Measurements from ENCODE around the gene FAM149A. TPM values are rescaled to one million over a fixed set of nuclear protein-coding genes. Genes with fewer than 3 reads are reported as not detected.

The FAM149A gene
- total and polyA plus RNA-seq, 10 of the 15 experiments (the other 5 are each of a cell fraction or from before 2014, with no cell fraction given), result 0.38 to 1.9 (median 0.99) TPM

DNA sequence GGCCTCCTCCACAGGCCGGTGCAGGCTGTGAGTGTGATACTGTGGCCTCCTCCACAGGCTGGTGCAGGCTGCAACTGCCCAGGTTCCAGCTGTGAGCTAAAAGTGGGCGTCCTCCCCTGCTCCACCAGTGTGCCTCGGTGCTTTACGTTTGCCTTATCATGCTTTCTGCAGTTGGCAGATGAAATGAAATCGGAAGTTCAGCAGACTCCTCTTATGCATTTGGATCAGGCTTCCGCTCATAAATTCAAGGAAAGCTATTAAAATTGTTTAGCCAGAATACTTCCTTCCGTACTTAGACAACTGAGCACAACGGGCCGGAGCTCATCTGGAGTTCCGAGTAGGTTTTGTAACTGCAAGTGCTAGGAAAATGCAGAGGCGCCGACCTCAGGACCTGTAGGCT lies 98.9 kb downstream of the FAM149A start (continued):
- no peak for TF ChIP-seq CBX3 (IDR thresholded peaks at IDR 0.05; ENCODE audit: borderline replicate concordance, low read depth)
- TF ChIP-seq, protein P1, sequence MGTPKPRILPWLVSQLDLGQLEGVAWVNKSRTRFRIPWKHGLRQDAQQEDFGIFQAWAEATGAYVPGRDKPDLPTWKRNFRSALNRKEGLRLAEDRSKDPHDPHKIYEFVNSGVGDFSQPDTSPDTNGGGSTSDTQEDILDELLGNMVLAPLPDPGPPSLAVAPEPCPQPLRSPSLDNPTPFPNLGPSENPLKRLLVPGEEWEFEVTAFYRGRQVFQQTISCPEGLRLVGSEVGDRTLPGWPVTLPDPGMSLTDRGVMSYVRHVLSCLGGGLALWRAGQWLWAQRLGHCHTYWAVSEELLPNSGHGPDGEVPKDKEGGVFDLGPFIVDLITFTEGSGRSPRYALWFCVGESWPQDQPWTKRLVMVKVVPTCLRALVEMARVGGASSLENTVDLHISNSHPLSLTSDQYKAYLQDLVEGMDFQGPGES (IDR thresholded peaks at IDR 0.05), result no peak

DNA sequence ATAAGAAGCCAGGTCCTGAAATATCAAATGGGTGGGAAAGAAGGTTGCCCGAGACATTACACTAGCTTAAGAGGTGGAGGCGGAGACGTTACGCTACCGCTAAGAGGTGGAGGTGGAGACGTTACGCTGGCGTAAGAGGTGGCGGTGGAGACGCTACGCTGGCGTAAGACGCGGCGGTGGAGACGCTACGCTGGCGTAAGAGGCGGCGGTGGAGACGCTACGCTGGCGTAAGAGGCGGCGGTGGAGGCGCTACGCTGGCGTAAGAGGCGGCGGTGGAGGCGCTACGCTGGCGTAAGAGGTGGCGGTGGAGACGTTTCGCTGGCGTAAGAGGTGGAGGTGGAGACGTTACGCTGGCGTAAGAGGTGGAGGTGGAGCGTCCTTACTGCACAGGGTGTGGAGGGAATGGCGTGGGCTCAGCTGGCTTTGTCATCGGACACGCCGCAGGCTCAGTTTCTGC lies 99.6 kb downstream of the FAM149A start:
- Histone ChIP-seq H3K27me3 (replicated peaks in 1 of 2; ENCODE audit: control insufficient read depth in 2 of 2, insufficient read depth in 2 of 2, low read length in 1 of 2) (no peaks in the 10 kb centered on the region), H3K36me3 (ENCODE audit: control insufficient read depth in 2 of 2, insufficient read depth in 2 of 2, low read length in 1 of 2) (no peaks in the 10 kb centered on the region), H3K4me3 (no peak overlapping the region), H3K9ac (ENCODE audit: control insufficient read depth, insufficient read depth, low read length) (no peak overlapping the region), H3K9me3 (replicated peaks; ENCODE audit: control insufficient read depth, insufficient read depth, low read length) (no peaks in the 10 kb centered on the region), H3K27ac (ENCODE audit: control insufficient read depth, insufficient read depth) (no peak overlapping the region), H3K4me2 (ENCODE audit: control insufficient read depth, insufficient read depth) (no peak overlapping the region), H3K4me1 (ENCODE audit: control insufficient read depth, insufficient read depth, low read length) (no peaks in the 10 kb centered on the region), H4K20me1 (ENCODE audit: control insufficient read depth, insufficient read depth) (no peaks in the 10 kb centered on the region), H3K79me2 (ENCODE audit: control insufficient read depth, insufficient read depth, low read length) (no peaks in the 10 kb centered on the region), H2AFZ (ENCODE audit: control insufficient read depth, low read depth, low read length) (no peak overlapping the region)
- TF ChIP-seq, protein P2, sequence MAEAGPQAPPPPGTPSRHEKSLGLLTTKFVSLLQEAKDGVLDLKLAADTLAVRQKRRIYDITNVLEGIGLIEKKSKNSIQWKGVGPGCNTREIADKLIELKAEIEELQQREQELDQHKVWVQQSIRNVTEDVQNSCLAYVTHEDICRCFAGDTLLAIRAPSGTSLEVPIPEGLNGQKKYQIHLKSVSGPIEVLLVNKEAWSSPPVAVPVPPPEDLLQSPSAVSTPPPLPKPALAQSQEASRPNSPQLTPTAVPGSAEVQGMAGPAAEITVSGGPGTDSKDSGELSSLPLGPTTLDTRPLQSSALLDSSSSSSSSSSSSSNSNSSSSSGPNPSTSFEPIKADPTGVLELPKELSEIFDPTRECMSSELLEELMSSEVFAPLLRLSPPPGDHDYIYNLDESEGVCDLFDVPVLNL (IDR thresholded peaks at IDR 0.05; ENCODE audit: low read depth, low read length), result no peak
- TF ChIP-seq WRNIP1 (IDR thresholded peaks at IDR 0.05; ENCODE audit: borderline replicate concordance, low read depth, low read length) (no peak), CBX5 (IDR thresholded peaks at IDR 0.05; ENCODE audit: low read depth) (no peak), SMAD5 (IDR thresholded peaks at IDR 0.05; ENCODE audit: low read depth) (no peak), IRF4 (IDR thresholded peaks at IDR 0.05; ENCODE audit: low read depth, low read length) (no peak), RFX5 (IDR thresholded peaks at IDR 0.05; ENCODE audit: low read depth, low read length) (no peak), SUPT20H (IDR thresholded peaks at IDR 0.05; ENCODE audit: borderline replicate concordance, control insufficient read depth, low read depth, low read length) (no peak), BACH1 (IDR thresholded peaks at IDR 0.05; ENCODE audit: borderline replicate concordance) (no peak), POLR2AphosphoS5 (IDR thresholded peaks at IDR 0.05; ENCODE audit: low read length) (no peak), CBFB (IDR thresholded peaks at IDR 0.05; ENCODE audit: low read depth) (no peak), POU2F2 (IDR thresholded peaks at IDR 0.05; ENCODE audit: borderline replicate concordance, low read depth, low read length) (no peak)
- TF ChIP-seq, protein P3, sequence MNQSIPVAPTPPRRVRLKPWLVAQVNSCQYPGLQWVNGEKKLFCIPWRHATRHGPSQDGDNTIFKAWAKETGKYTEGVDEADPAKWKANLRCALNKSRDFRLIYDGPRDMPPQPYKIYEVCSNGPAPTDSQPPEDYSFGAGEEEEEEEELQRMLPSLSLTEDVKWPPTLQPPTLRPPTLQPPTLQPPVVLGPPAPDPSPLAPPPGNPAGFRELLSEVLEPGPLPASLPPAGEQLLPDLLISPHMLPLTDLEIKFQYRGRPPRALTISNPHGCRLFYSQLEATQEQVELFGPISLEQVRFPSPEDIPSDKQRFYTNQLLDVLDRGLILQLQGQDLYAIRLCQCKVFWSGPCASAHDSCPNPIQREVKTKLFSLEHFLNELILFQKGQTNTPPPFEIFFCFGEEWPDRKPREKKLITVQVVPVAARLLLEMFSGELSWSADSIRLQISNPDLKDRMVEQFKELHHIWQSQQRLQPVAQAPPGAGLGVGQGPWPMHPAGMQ (IDR thresholded peaks at IDR 0.05; ENCODE audit: borderline replicate concordance), result no peak
- in situ Hi-C loops (cut with MboI) (no loop called here), intact Hi-C loops (cut with micrococcal nuclease; ENCODE audit: unreplicated experiment) (no loop called here)
- no peak for DNase-seq (ENCODE audit: low read depth, low spot score)
- SMC1A ChIA-PET (ENCODE audit: uncharacterized antibody, unreplicated experiment), result no interaction called here
- WGBS (ENCODE audit: insufficient coverage, insufficient replicate concordance, low lambda C conversion rate, missing lambda C conversion rate), result 83% methylated on average over 27 of the region's 45 CpGs
- no peak for ATAC-seq
- POLR2A ChIA-PET, result no interaction called here
- CTCF ChIA-PET, result no interaction called here
- FAIRE-seq, result no peak
- RAD21 ChIA-PET (ENCODE audit: unreplicated experiment), result no interaction called here
- no TSS peak for BruUV-seq (replicated peaks)

Data from GM12878 (cell line).